Stimulated activated CD4-positive, alpha-beta T cell treated with anti-CD3 and anti-CD28 coated beads, Interleukin-1b, Interleukin-23, amount 100 ng/mL, for 1 hour (primary cell): ENCODE results near the gene SCNN1A.

Experiments used
- DNase-seq, 2 donors: peaks; one replicate each; pipeline ENCODE4 v3.0.0-alpha.2; 2020; ENCODE audit warnings: low read depth in 2 of 2

The SCNN1A gene

DNA sequence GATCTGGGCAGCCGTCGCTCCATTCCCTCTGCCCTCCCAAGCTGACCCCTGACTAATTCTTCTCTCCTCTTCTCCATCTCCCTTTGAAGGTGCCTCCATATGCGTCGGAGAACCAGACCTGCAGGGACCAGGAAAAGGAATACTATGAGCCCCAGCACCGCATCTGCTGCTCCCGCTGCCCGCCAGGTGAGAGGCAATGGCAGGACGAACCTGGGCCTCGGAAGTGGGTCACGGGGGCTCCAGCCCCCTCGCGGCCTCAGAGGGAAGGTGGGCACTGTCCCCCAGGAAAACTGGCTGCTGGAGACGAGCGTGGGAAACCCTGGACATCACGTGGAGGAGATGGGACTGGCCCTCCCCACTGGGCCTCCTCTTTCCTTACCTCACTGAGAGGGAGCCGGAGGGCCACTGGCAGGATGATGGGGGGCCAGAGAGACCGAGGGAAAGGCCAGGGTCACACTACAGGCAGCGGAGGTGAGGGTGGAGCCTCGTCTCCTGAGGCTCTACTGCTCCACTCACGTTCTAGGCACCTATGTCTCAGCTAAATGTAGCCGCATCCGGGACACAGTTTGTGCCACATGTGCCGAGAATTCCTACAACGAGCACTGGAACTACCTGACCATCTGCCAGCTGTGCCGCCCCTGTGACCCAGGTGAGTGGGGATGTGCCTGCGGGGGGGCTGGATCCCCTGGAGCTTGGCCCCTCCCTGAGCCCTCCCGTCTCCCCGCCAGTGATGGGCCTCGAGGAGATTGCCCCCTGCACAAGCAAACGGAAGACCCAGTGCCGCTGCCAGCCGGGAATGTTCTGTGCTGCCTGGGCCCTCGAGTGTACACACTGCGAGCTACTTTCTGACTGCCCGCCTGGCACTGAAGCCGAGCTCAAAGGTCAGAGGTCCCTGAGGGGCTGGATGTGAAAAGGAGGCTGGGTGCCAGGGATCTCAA lies 9.4 kb upstream of the SCNN1A start:
- no peak for DNase-seq

DNA sequence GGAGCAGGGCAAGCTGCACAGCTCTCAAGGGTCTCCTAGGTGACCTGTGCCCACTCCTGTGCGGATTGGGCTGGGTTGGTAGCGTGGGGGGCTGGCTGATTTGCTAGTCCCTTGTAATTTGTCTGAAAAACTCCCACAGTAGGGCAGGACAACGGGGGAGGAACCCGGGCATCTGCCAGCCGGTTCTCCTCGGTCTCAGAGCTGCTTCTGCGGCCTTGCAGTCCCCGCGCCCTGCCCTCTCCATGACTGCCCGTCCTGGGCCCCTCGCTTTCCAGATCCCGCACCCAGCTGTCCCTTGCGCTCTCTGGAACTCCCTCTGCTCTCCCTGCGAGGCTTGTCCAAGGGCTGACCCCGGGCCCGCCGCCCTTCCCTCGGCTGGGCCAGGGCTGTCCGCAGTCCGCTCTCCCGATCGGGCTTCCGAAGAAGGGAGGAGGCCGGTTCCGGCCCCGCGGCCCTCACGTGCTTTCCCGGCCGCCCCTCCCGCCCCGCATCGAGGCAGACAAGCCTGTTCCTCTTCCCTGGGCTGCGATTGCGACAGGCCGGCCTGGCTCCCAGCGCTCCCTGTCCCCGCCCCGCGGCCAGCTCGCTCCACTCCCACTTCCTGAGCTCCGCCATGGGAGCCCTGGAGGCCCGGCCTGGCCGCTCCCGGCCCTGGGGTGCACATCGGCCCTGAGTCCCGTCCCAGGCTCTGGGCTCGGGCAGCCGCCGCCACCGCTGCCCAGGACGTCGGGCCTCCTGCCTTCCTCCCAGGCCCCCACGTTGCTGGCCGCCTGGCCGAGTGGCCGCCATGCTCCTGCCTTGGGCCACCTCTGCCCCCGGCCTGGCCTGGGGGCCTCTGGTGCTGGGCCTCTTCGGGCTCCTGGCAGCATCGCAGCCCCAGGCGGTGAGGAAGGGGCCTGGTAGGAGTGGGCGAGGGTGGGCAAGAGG lies 8.5 kb upstream of the SCNN1A start, which contains the start of gene LTBR:
Gene LTBR, plus strand, starts transcription at position 591 of the 927 bp plus-strand sequence. Its CDS starts 197 bp downstream, at position 788.
- no peak for DNase-seq

DNA sequence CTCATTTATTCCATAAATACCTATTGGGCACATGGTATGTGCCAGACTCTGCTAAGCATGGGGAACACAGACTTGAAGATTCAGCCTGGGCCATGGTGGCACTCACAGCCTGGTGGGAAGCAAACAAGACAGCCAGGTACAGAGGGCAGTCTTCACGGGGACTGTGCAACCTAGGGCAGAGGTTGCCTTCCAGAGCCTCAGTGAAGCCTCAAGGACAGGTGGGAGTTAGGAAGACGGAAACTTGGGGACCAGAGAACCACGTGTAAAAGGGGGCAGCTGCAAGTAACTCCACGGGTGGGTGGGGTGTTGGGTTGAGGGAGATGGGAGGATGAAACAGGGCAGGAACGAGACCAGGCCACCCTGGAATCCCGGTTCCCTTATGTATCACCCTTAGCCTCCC lies 7.6 kb upstream of the SCNN1A start:
- no peak for DNase-seq

DNA sequence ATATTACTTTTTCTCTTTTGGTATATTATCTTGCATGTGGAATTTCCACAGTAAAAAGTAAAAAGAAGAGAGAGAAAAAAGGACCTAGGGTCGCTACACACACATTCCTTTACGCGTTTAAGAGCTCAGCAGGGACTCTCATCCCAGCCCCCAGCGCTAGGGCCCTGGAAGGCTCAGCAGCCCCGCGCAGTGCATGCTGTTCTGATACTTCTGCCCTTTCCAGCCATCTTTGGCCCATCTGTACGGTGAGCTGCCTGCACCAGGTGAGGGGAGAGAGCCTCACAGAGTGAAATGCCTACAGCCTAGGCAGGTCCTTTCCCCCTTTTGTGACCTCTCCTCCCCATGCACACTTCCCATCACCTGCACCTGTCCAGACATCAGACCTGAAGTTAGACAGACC lies 7.0 kb upstream of the SCNN1A start:
- no peak for DNase-seq

DNA sequence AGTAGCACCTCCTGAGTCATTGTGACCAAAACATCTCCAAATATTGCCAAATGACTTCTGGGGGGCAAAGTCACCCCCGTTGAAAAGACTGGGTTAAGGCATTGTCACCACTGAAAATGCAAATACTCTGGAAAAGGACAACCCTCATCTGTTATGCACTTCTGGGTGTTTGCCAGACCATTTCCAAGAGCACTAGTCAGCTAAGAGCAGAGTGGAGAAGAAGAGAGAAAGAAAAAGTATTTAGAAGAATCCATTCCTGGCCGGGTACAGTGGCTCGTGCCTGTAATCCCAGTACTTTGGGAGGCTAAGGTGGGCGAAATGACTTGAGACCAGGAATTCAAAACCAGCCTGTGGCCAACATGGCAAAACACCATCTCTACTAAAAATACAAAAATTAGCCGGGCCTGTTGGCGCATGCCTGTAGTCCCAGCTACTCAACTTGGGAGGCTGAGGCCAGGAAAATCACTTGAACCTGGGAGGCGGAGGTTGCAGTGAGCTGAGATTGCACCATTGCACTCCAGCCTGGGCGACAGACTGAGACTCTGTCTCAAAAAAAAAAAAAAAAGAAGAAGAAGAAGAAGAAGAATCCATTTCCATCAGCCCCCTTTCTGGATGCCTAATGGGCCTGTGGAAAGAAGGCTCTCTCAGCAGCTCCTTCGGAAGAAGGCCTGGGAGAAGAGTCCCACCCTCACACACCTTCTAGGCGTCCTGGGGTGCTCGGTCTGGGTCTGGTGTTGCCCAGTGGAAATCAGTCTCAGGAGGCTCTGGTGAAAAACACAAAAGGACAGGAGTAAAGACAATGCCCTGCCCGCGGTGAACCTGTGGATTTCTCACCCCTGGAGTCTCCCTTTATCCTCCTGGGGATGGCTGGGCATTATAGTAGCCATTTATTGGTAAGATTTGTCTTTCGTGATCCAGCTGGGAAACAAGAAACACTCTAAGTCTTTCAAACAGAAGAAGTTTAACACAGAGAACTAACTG lies 5.1 kb upstream of the SCNN1A start:
- DNase-seq, result no peak

DNA sequence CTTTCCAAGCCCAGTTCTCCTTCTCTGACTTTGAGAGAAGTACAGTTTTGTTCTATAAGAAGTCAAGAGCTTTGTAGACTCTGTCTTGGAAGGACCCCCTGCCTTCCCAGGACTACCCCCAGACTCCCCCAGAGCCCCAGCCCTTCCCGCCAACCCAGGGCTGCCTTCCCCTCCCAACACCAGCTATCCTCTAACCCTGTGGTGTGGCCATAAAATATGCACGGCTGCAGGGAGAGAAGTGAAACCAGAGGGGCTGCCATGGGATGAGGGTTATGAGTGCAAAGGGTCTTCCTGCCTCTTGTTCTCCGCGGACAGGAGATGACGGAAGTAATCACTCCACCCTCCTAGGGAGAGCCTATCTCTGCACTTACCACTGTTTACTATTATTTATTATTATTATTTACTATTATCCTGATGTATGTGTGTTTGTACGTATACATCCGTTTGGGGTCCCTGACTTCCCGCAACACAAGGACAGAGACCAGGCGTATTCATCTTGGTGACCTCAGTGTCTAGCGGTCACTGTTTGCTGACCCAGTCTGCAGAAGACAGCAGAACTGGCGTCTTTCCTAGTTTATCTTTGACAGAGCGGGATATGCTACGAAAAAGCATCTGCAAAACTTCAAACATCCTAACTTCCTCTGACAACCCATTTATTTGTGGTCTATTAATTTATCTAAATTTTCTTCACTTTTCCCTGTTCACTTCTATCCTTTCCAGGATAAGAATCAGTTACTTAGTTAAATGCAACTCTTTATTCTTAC lies 3.5 kb upstream of the SCNN1A start:
- no peak for DNase-seq

DNA sequence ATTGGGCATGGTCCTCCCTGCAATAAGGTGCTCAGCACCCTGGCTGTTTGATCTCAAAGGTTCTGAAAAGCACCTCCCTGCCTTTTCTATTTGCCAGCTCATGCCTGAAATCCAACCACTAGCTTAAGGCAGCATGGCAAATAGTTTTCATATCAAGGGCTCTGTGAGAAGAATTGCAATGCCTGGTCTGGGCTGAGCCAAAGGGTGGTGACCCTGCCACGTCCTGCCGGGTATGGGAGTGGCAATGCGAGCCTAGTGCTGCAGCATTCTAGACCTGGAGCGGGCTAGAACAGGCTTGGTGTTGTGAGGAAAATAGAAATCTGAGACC lies 2.3 kb upstream of the SCNN1A start:
- no peak for DNase-seq

DNA sequence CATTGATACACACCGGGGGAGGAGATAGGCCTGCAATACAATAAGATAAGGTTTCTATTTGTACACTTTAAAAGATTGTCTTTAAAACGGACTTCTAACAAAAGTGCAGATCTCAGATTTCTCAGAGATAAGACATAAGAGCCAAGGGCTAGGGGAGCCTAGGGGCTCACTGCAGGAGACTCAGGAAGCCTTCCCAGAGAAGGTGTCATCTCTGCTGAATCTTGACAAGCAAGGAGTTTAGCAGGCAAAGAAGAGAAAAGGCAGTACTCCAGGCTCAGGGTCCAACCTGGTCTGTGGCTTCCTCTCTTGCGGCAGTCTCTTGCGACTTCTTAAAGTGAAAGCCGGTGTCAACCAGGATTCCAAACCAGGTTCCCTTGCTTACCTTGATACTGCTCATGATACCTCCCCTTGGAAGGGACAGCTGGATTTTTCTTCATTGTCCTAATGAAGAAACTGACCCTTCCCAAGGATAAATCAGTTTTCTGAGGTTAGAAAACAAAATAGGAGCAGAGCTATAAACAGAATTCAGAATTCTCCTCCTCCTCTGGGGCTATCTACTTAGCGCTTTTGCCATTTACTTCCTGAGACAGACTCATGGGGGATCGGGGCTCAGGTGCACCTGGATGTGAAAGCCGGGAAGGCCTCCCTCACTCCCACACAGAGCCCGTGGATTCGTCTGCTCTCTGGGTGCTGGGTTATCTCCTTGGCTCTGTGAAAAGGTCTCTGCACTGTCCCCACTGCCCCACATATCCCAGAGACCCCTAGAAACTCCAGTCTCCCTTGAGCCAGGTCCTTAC lies 1.7 kb upstream of the SCNN1A start:
- no peak for DNase-seq

DNA sequence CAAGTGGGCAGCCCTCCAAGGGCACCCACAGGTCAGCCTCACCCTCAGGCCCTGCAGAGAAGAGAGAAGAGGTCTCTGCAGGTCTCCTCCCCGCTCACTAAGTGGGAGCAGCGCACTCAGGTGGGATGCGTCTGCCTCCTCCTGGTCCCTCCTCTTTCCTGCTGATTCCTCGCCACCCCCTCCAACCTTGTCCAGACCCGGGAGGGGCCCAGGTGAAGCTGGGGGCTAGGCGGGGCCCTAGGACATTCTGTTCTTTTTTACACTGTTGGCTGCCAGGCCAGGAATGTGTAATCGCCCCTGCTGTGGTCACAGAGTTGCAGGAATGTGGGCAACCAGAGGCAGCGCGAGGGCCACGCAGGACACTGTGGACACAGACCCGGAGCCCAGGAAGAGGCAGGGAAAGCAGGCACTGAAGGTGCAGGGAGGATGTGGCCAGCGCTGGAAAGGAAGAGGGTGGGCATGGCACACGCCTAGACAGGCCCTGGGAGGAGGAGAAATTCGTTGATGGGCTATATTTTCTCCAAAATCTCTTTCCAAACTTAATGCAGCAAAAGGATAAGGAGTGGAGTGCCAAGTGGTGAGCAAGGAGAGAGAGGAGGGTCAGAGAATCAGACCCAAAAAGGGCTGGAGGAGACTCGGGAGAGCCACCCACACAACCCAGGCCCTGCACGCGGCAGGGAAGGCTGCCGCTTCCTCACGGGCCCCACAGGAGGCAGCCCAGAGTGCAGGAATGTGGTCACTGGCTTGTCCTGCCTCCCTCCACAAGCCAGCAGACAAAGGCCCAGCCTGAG lies 911 bp upstream of the SCNN1A start:
- no peak for DNase-seq

DNA sequence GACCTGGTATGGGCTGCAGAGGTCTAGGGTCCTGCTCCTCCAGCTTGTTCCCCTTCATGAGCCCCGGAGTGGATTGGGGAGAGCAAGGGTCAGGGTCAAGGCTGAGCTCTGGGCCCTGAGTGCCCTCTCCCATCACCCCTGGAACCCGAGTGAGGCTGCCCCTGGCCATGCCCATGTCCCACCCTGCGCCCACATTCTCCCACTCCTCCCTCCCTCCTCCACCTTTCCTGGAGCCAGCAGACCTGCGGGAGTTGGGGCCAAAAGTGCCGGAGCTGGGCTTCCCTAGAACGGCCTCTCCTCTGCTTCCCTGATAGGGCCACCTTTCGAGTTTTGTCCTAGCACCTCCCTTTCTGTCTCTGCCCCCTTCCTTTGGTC lies 590 bp downstream of the SCNN1A start:
- DNase-seq, result no peak

DNA sequence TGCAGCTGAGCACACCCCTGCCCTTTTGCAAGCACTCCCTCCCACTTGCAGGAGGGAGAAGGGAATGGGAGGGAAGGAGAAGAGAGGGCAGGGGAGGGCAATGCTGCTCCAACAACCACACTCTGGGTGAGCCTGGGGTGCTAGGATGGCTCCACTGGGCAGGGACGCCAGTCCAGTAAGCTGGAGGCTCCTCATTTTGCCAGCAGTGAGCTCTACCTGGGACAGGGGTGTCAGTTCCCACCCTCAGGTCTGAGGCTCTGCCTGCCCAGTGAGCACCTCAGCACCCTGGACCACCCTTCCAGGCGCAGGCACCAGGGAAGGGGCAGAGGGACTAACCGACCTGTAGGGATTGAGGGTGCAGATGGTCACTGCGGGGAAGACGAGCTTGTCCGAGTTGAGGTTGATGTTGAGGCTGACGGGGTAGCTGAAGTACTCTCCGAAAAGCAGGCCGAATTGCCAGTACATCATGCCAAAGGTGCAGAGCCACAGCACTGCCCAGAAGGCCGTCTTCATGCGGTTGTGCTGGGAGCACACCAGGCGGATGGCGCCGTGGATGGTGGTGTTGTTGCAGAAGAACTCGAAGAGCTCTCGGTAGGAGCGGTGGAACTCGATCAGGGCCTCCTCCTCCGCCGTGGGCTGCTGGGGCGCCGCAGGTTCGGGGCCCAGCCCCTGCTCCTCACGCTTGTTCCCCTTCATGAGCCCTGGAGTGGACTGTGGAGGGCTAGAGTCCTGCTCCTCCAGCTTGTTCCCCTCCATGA lies 1.2 kb downstream of the SCNN1A start:
- no peak for DNase-seq

DNA sequence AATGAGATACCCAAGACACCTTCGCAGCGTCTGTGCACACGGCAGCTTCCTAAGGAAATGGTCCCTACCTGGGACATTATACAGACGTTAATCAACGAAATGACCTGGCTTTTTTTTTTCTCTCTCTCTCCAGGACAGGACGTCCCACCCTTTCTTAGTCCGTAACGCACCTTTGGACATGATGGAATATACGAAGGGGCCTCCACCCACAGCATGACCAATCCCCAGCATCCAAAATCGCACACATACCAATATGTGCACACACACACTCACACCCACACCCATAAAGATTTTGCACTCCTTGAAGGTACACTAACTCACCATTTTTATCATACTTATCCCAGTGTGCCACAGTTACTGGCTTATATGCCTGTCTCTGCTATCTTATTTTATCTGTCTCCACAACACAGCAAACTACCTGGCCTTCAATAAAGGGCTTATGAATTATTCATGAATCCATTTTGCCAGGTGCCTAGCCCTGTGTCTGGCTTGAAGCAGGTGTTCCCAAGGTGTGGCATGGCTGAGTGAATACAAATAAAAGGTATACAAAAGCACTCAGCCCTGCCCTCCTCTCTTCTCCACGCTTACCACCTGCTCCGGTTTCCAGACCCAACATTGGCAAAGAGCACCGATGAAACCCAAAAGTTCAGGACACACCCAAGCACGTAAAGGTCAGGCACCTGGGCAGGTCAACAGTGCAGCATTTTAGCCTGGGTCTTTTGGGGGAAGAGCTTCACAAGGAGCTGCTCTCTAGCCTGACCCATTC lies 2.2 kb downstream of the SCNN1A start:
- DNase-seq, result no peak

DNA sequence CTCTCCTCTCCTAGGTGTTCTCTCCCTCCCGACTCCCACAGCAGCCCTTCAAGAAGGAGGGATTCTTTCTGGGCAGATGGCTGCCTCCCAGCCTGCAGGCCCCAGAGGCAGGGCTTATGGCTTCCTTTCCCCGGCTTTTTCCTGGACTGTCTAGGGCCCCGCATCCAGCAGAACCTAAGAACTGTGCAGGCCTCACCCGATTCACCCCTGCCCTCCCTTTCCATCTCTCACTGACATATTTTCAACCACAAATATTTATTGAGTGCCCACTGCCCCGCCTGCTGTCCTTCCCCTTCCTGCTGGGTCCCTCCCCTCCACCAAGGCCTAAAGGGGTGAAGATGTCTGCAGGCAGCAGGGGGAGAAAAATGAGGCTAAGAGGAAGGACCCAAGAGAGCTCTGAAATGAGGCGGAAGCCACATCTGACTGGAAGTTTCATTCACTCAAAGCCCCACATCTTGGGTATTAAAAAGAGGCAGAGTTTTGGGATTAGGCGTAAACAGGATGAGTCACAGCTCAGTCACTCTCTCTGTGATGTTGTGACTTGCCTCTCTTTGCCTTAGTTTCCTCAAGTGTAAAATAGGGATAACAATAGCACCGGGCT lies 2.9 kb downstream of the SCNN1A start:
- no peak for DNase-seq

DNA sequence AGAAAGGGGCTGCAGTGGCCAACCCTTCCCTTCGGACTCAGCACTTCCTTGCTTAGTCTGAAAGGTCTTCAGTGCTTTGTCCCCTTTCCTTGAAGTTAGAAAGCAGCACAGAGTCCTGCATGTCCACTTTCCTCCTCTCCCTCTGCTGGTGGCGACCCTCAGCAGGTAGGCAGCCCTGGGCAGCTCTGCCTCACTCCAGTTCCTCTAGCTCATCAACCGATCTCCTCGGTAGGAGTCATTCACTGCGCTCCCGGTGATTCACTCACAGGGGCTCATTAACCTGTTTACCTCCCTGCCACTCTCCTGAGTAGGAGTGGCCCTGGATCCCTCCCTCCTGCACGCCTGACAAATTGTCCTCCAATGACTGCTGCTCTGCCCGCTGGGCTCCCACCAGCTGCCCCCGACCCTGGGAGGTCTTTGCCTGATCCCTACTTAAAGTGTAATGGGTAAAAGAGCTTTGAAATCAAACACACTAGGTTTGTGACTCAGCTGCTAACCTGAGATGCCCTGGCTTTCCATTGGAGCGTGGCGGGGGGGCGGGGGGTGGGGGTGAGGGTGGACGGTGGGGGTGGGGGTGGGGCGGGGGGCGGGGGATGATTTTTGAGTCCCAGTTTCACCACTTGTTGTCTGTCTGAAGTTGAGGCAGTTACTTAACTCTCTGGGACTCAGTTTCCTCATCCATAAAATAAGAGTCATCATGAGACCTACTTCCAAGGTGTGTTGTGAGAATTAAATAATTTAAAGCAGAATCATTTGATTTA lies 4.2 kb downstream of the SCNN1A start:
- DNase-seq, result no peak

DNA sequence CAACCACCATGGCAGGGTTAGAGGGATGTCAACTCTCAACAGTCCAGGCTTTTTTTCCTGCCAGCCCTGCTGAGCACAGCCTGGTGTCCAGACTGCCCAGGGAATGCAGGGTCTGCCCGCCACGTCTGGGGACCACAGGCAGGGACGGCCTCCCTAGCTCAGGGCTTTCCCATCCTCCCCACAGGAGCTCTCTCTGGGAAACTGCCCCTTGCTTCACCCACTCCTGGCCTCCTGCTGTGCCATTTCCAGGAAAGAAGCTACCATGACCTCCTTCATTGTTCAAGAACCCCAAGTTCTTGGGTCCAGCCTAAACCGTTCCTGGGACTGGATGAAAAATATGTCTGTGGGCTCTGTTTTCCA lies 4.8 kb downstream of the SCNN1A start:
- no peak for DNase-seq

DNA sequence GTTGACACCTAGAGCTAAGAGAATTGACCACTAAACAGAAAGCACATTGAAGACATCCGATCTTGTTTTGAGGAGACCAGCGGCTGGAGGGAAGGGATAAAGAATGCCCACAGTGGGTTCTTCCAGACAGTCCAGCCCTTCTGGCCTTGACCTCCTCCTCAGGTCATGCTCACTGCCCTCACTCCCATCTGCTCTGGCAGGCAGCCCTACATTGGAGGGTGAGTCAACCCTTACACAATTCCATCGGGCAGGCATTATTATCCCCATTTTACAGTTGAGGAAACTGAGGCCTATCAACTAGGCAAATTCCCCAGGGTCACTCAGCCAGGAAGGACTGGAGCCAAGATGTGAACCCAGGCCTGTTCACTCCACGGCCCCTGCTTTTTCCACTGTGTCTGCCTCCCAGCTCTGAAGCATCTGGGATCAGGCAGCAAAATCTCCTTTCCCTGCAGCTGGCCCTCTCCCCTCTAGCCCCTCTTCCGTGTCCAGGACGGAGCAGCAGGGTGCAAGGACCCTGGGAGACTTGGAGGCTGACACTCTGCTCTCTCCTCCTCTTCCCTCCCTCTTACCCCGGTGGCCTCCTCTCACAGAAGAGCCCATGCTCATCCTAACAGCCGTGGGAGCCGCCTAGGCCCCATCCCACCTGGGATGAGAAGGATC lies 5.3 kb downstream of the SCNN1A start:
- DNase-seq, result no peak
